HG03280 (cell line): Measurements from ENCODE around the gene NTHL1.

Experiments used
- ATAC-seq: cut with Tn5 transposase; IDR thresholded peaks from one replicate; pipeline ENCODE4 v1.9.1; 2021; ENCODE audit warnings: mild to moderate bottlenecking, moderate library complexity; ENCODE audit not compliant: unreplicated experiment

NTHL1 gene

GRCh38 chr16:2084895-2085625, 37.4 kb upstream of the NTHL1 start:
- no peak for ATAC-seq

GRCh38 chr16:2083876-2084780, 36.5 kb upstream of the NTHL1 start:
- ATAC-seq, result no peak

- ATAC-seq, result no peak
Observed at GRCh38 chr16:2083409-2083808, 35.8 kb upstream of the NTHL1 start.

GRCh38 chr16:2082983-2083364, 35.3 kb upstream of the NTHL1 start:
- no peak for ATAC-seq

- ATAC-seq, result no peak
Observed at GRCh38 chr16:2082171-2082982, 34.7 kb upstream of the NTHL1 start.

- no peak for ATAC-seq
Observed at GRCh38 chr16:2081201-2082084, 33.8 kb upstream of the NTHL1 start.

- ATAC-seq, result no peak
Observed at GRCh38 chr16:2079991-2080390, 32.4 kb upstream of the NTHL1 start.

- ATAC-seq, result no peak
Observed at GRCh38 chr16:2079311-2079800, 31.7 kb upstream of the NTHL1 start.

GRCh38 chr16:2078691-2079090, 31.1 kb upstream of the NTHL1 start:
- ATAC-seq, result no peak

GRCh38 chr16:2078096-2078495, 30.5 kb upstream of the NTHL1 start:
- ATAC-seq, result no peak

GRCh38 chr16:2077696-2078095, 30.1 kb upstream of the NTHL1 start:
- ATAC-seq, result no peak

GRCh38 chr16:2077016-2077415, 29.4 kb upstream of the NTHL1 start:
- ATAC-seq, result no peak

GRCh38 chr16:2076072-2076865, 28.6 kb upstream of the NTHL1 start:
- no peak for ATAC-seq

GRCh38 chr16:2075631-2076030, 28.0 kb upstream of the NTHL1 start:
- ATAC-seq, result no peak

GRCh38 chr16:2074071-2074470, 26.4 kb upstream of the NTHL1 start:
- no peak for ATAC-seq

GRCh38 chr16:2072926-2073325, 25.3 kb upstream of the NTHL1 start:
- no peak for ATAC-seq

GRCh38 chr16:2071454-2072202, 24.0 kb upstream of the NTHL1 start:
- ATAC-seq, result no peak

- no peak for ATAC-seq
Observed at GRCh38 chr16:2070576-2071453, 23.2 kb upstream of the NTHL1 start.
